ENCODE data around the gene FOXO6.

FOXO6 gene

DNA sequence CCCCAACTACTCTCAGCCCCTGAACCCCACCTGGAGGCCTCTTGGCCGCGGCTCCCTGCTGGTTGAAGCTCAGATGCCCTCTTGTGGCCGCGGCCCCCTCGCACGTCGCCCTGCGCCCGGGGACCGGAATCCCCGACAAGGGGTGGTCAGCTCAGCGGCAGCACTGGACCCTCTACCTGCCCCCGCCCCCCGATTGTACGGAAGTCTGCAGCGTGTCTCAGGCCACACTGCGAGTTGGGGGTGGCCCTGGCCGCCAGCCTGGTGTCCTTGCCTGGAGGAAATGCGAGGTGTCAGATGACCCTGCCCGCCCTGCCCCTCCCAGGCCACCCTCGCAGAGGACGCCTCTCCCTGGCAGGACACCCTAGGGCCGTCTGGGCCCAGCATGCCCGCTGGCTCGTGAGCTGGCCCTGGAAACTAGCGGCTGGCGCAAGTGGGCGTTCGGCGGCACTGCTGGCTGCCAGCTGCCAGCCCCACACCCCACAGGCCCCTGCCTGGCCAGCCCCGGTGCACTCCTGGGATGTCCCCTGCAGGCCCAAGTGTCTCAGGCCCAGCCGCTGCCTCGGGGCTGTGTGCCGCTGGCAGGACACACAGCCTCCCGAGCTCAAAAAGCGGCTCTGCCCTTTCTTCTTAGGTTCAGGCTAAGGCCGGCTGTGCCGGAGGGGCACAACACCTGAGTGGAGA, 62.4 kb downstream of the FOXO6 start:
- no peak overlapping the region for H3K4me3 ChIP-seq (ENCODE audit: low read depth, low read length)
- DNase-seq (ENCODE audit: low read depth, low spot score), result no peak
- CTCF ChIA-PET, result interaction anchor here (0.8 to 16.2 kb wide), 8 partner anchors 10 to 155 kb away, joined by 3 to 365 read pairs (median 4); no protein-coding TSS in a partner anchor
- POLR2A ChIA-PET, result no interaction called here
- TF ChIP-seq, protein P1, sequence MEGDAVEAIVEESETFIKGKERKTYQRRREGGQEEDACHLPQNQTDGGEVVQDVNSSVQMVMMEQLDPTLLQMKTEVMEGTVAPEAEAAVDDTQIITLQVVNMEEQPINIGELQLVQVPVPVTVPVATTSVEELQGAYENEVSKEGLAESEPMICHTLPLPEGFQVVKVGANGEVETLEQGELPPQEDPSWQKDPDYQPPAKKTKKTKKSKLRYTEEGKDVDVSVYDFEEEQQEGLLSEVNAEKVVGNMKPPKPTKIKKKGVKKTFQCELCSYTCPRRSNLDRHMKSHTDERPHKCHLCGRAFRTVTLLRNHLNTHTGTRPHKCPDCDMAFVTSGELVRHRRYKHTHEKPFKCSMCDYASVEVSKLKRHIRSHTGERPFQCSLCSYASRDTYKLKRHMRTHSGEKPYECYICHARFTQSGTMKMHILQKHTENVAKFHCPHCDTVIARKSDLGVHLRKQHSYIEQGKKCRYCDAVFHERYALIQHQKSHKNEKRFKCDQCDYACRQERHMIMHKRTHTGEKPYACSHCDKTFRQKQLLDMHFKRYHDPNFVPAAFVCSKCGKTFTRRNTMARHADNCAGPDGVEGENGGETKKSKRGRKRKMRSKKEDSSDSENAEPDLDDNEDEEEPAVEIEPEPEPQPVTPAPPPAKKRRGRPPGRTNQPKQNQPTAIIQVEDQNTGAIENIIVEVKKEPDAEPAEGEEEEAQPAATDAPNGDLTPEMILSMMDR (IDR thresholded peaks at IDR 0.05; ENCODE audit: insufficient read depth, low read length, missing control alignments), result peak; percentile 37

DNA sequence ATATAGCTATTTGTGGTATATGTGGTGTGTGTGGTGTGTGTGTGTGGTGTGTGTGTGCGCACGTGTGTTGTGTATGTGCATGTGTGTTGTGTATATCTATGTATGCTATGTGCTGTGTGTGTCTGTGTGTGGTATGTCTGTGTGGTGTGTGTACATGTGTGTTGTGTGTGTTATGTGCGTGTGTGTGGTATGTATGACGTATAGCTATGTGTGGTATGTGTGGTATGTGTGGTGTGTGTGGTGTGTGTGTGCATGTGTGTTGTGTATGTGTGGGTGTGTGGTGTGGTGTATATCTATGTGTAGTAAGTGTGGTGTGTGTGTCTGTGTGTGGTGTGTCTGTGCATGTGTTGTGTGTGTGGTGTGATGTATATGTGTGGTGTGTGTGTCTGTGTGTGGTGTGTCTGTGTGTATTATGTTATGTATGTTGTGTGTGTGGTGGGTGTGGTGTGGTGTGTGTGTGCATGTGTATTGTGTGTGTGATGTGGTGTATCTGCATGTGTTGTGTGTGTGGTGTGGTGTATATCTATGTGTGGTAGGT, 63.4 kb downstream of the FOXO6 start:
- no peak overlapping the region for H3K4me3 ChIP-seq (ENCODE audit: low read depth, low read length)
- POLR2A ChIA-PET, result no interaction called here
- CTCF ChIA-PET, result interaction anchor here (1.0 to 16.2 kb wide), 3 partner anchors 9 to 144 kb away, joined by 5 to 365 read pairs (median 32); no protein-coding TSS in a partner anchor
- TF ChIP-seq, protein P1 (IDR thresholded peaks at IDR 0.05; ENCODE audit: insufficient read depth, low read length, missing control alignments), result no peak
- no peak for DNase-seq (ENCODE audit: low read depth, low spot score)

DNA sequence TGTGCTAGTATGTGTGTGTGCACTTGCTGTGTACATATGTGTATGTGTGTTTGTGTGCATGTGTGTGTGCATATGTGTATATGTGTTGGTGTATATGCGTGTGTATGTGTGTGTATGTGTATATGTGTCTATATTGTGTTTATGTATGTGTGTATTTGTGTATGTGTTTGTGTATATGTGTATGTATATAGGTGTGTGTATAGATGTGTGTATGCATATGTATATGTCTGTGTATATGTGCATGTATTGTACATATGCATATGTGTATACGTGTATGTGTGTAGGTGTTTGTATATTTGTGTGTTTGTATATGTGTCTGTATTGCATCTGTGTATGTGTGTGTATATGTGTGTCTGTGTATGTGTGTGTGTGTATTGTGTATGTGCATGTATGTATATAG, 64.1 kb downstream of the FOXO6 start:
- no peak for DNase-seq (ENCODE audit: low read depth, low spot score)
- H3K4me3 ChIP-seq (ENCODE audit: low read depth, low read length), result no peak overlapping the region
- POLR2A ChIA-PET, result no interaction called here
- CTCF ChIA-PET, result interaction anchor here (4.5 to 13.1 kb wide), 2 partner anchors 7 to 8 kb away, joined by 32 to 178 read pairs; no protein-coding TSS in a partner anchor
- TF ChIP-seq, protein P1 (IDR thresholded peaks at IDR 0.05; ENCODE audit: insufficient read depth, low read length, missing control alignments), result no peak

DNA sequence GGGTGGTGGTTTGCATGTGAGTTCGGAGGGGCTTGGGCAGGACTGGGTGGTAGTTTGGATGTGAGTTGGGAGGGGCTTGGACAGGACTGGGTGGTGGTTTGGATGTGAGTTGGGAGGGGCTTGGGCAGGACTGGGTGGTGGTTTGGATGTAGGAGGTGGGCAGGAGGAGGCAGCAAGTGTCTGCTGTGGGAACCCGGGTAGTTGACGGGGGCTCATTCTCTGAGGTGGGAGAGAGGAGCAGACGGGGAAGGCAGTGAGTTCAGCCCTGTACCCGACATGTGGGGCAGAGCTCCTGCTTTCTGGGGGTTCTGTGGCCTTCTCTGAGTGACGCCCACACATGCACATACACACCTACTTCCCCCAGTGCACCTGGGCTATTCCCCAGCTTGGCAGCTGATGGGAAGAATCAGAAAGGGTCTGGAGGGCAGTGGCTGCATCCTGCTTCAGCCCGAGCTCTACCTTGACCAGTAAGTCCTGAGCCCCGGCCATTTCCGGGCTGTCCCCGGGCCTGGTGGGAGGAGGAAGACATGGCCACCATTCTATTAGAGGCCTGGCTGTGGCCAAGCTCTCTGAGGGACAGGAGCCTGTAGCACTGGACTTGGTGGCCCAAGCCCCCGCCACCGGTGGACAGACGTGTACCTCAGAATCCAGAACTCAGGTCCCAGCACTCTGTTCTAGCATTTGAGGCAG, 65.1 kb downstream of the FOXO6 start:
- no peak overlapping the region for H3K4me3 ChIP-seq (ENCODE audit: low read depth, low read length)
- no peak for DNase-seq (ENCODE audit: low read depth, low spot score)
- POLR2A ChIA-PET, result no interaction called here
- CTCF ChIA-PET, result interaction anchor here (4.5 to 13.1 kb wide), 2 partner anchors 7 to 8 kb away, joined by 32 to 178 read pairs; no protein-coding TSS in a partner anchor
- TF ChIP-seq, protein P1 (IDR thresholded peaks at IDR 0.05; ENCODE audit: insufficient read depth, low read length, missing control alignments), result no peak

DNA sequence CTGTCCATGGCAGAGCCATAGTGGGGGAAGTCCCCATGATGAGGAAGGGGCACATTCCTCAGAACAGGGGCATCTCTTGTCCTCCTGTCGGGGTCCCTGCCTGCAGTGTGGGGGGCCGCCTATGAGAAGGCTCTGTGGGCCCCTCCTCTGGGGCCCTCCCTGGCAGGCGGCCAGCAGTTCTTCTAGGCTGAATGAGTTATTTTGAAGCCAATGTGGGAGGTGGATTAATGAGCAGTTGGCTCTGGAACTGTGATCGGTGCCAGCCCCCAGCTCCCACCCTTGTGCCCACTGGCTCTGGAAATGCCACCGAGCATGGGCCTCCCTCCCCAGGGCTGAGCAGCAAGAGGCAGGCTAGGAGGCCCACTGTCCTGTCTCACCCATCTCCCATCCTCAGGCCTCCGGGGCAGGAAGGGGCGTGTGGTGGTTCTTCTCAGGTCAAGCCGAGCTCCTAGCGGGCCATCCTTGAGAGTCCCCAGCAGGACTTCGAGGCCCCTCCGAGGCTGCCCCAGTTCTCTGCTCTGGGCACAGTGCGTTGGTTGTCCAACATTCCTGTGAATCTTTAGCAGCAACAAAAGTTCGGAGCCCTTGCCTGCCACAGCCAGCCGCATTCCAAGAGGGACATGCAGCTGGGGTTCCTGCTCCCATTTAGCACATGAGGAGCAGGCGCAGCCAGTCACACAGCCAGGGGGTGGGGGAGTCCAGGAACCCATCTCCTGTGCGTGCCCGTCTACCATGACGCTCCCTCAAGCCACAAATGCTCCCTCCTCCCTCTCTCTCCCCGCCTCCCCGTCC, 66.1 kb downstream of the FOXO6 start:
- CTCF ChIA-PET, result interaction anchor here (1.0 to 13.1 kb wide), 3 partner anchors 9 to 157 kb away, joined by 3 to 178 read pairs (median 6); no protein-coding TSS in a partner anchor
- POLR2A ChIA-PET, result no interaction called here
- TF ChIP-seq, protein P1 (IDR thresholded peaks at IDR 0.05; ENCODE audit: insufficient read depth, low read length, missing control alignments), result no peak
- no peak overlapping the region for H3K4me3 ChIP-seq (ENCODE audit: low read depth, low read length)
- no peak for DNase-seq (ENCODE audit: low read depth, low spot score)

Data from AG04449 (cell line).